GM18502 (cell line): ENCODE results near the gene BBS1.
"Not testable (repeated sequence)": the region's sequence is repeated elsewhere in the genome, so short reads cannot be mapped to it uniquely, and the experiment has no call there.

Source experiments
- ATAC-seq: cut with Tn5 transposase; IDR thresholded peaks from one replicate; pipeline ENCODE4 v1.9.1; 2021; ENCODE audit warnings: mild to moderate bottlenecking; ENCODE audit not compliant: unreplicated experiment, poor library complexity

Gene BBS1

DNA sequence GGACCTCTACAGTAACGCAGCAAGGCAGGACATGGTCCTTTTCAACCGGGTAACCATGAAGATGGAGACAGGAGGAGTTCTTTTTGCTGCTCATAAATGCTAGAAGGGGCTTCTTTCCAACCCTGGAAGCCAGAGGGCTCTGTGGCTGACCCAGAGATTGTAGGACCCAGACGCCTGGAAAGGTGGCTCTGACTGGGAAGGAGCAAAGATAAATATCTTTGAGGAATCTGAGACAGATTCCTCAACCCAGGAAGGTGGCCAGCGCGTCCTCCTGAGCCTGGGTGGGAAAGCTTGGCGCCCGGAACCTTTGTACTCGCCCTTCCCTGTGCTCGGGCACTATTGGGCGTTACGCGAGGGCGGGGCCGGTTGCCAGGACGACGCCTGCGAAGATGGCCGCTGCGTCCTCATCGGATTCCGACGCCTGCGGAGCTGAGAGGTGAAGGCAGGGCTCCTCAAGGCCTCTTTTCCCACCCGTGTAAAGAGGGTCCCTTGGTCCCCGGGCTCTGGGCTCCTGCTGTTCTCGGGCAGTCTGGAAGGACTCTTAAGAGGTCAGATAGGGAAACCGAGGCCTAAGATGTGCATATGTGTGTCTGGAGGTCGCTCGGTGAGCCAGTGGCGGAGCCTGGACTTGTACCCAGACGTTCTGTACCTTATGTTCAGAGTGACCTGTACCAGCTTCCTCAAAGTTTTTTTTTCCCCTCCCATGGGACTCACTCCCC lies at the start of gene BBS1:
TSS of gene BBS1 (plus strand) at position 365 of the 719 bp plus-strand sequence. CDS start at position 390, 25 bp downstream.
- ATAC-seq = peak; percentile 92

DNA sequence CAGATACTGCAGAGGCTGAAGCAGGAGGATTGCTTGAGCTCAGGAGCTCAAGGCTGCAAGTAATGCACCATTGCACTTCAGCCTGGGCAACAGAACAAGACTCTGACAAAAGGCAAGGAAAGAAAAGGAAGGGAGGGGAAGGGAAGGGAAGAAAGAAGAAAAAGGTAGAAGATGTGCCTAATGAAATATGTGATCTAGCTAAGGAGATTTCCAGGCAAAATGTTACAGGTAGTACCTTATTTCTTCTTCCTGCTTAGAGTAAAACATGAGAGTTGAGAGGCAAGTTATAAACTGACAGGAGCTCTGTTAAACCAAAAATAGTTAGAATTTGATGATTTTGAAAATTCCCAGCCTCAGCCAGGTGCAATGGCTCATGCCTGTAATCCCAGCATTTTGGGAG lies 48.4 kb upstream of the BBS1 start:
- no peak for ATAC-seq

DNA sequence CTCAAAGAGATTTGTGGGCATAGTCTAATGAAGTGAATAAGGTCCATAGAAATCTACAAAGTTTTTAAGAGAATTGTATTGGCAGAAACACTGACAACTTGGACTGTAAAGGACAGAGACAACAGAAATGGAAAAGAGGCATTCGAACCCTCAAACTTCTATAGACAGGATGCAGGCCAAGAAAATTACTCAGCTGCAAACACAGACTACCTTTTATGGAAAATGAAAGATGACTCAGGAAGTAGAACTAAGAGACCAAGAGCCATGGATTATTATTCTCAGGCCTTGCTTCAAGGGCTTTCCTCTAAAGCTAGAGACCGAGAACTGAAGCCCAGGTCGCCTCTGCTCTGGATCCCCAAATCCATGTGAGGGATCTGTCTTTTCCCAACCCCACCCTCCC lies 47.5 kb upstream of the BBS1 start:
- no peak for ATAC-seq

DNA sequence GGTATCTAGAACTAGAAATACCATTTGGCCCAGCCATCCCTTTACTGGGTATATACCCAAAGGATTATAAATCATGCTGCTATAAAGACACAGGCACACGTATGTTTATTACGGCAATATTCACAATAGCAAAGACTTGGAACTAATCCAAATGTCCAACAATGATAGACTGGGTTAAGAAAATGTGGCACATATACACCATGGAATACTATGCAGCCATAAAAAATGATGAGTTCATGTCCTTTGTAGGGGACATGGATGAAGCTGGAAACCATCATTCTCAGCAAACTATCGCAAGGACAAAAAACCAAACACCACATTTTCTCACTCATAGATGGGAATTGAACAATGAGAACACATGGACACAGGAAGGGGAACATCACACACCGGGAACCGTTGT lies 46.3 kb upstream of the BBS1 start:
- ATAC-seq = not testable (repeated sequence)

DNA sequence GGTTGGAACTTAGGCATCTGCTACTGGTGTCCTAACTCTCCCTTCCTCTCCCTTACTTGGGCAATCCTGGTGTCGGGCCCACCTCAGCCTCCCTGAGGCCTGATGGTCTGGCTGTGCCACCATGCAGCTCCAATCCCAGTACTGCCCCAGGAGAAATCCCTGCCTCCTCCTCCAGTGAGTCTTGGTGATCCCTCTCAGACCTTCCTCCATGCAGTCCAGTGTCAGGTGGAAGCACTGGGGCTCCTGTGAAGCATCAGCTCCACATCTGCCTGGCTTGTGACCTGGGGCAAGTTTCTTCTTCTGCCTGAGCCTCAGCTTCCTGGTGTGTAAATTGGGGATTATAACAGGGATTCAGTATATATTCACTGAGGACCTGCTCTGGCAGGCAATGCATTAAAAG lies 45.5 kb upstream of the BBS1 start:
- no peak for ATAC-seq

DNA sequence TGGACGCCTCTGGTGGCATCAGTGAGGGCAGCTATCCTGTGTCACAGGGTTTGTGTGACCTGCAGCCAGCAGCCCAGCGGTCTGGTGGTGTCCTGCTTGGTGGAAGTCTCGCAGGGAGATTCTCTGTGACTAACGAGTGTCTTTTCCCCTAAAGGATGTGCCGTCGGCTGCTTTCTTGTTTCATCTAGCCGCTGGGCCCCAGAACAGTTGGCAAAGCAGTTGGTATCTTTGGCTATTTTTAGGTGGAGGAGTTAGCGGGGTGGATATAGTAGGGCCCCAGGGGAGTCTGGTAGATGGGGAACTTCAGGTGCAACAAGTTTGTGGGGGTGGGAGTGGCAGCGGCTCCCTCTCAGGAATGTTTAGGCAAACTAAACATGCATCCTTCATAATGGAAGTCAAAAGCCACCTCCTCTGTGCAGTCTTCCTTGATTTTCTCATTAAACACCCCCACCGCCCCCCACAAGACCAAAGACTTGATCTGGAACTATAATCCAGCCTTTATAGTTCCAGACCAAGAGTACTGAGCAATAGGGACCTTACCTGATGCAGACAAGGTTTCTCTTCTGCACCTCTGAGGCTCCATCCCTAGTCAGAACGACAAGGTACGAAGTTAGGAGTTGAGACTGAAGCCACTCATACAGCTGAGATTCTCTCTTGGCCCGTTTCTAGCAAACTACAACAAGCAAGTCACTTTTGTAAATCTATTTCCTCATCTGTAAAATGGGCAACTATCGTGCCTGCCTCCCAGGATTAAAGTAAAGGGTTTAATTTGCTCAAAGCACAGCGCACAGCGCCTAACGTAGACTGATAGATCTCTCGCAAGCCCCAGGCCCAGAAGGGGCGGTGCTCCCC lies 44.8 kb upstream of the BBS1 start:
- ATAC-seq = no peak

DNA sequence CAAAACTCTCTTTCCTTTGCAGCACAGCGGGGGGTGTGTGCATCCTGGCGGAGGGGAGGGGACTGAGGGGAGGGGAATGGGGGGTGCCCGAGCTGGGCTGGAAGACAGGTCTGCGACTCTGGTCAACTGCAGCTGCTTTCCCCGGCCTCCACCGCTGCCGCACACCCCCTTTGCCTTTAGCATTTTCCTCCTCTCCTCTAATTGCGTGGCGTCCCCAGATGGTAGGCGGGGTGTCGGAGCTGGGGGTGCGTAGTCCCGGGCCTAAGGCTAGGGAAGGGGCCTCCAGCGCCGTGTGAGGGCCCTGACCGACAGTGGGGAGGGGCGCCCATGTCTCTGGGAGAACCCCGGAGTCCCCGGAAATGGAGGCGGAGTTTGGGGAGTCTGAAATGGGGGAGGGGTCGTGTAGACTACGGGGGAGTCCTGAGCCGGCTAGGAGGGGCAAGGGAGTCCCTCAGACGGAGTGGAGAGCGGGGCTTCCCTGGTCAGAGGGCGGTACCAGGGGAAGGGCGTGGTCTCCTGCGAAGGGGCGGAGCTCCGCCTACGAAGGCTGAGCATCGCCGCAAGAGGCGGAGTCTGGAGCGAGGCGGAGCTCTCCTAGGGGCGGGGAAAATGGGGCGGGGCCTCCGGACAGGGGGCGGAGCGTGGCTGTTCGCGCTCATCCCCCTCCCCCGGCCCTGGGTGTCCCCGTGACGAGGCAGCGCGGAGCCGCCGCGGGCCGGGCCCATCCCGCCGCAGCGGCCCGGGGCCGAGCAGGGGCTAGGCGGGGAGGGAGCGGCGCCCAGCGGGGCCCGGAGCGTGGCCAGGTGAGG lies 44.0 kb upstream of the BBS1 start, which contains the start of gene PELI3:
TSS of gene PELI3 (plus strand) at position 681 of the 809 bp plus-strand sequence. CDS start 1,224 bp downstream, outside the sequence.
- ATAC-seq = peak; percentile 84

DNA sequence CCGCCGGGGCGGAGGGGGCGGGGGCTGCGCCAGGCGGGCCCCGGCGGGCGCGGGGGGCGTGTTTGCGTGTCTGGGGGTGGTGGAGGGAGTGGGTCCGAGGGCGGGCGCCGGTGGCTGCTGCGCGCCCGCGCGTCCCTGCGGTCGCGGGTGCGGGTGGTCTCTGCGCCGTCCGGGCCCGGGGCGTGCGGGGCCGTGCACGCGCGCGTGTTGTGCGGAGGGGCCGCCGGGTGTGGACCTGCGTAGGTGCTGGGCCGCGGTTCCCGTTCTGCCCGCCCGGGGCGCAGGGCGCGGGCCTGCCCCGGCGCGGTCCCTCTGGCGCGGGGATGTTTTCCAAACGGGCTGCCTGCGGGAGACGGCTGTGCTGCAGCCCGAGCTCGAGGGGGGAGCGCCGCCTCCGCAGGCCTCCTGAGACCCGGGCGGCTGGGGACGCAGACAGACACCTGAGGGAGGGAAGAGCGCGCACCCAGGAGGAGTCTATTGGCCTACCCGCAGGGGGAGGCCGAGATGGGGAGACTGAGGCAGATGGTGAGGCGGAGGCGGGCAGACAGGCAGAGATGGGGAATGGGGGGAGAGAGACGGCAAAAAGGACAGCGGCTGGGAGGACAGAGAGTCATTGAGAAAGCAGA lies 43.3 kb upstream of the BBS1 start:
- ATAC-seq = peak; percentile 31

DNA sequence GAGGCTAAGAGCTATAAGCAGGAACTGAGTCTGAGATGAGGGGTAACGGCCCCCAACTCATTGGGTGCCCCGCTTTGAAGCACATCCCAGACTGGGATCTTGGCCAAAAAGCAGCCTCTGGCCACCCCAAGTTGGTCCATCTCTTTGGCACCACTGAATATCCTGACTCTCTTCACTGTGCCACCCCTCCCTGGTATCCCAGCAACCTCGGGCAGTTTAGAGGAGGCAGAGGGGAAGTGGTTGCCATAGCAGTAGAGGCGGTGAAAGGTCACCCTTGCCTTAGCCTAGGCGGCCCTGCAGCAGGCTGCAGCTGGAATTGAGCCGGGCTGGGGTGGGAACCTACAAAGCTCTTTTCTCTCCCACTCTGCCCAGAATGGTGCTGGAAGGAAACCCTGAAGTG lies 42.7 kb upstream of the BBS1 start:
- ATAC-seq = no peak

DNA sequence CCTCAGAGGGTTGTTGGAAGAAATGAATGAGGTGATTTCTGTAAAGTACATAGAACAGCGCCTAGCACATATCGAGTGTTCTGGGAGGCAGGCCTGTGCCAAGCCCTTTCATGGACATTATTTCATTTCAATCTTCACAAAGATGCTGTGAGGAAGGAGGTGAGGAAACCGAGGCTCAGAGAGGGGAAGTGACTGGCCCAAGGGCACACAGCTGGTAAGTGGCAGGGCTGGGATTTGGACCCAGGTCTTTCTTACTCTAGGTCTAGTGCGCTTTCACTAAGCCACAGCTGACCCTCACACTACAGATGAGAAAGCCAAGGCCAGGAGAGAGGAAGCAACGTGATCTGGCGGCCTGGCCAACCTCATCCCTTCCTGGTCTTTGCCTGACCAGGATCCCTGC lies 41.7 kb upstream of the BBS1 start:
- ATAC-seq = no peak

DNA sequence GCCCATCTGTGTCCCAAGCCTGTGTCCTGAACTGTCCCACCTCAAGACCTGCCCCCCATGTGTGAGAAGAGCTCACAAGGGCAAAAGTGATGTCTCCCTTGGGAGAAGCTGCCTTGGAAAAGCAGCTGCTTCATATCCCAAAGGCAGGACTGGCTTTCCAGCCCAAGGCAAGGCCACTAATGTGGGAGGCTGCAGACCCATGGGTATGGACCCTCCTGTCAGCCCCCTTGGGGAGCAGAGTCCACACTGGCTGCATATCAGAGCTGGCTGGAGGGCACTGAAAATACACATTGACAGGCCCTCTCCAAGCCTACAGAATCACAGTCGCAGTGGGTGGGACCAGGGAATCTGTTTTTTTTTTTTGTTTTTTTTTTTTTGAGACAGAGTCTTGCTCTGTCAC lies 41.0 kb upstream of the BBS1 start:
- no peak for ATAC-seq

DNA sequence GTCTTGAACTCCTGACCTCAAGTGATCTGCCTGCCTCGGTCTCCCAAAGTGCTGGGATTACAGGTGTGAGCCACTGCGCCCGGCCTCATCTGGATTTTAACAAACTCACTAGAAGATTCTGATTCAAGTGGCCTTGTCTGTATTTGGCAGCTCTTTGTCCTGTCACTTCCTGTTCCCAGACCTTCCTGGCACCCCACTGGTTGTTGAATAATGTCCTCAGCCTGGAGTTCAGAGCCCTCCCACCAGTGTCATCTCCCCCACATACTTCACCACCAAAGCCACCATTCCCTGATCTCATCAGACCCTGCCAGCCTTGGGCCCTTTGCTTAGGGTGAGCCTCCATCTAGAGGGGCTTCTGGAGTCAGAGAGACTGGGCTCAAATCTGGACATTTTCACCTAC lies 40.4 kb upstream of the BBS1 start:
- no peak for ATAC-seq

DNA sequence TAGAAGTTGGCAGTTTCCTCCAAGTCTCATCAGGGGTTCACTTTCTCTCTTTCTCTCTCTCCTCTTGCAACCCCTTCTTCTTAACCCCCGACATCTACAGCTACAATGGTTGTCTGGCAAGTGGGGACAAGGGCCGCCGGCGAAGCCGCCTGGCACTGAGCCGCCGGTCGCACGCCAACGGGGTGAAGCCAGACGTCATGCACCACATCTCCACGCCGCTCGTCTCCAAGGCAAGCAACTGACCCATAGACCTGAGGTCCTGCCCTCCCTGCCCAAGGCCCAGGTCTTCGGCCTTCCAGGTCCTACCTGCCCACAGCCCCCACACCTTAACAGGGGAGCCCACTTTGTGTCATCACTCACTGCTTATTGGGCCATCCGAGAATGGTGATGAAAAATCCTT lies 39.3 kb upstream of the BBS1 start:
- no peak for ATAC-seq

DNA sequence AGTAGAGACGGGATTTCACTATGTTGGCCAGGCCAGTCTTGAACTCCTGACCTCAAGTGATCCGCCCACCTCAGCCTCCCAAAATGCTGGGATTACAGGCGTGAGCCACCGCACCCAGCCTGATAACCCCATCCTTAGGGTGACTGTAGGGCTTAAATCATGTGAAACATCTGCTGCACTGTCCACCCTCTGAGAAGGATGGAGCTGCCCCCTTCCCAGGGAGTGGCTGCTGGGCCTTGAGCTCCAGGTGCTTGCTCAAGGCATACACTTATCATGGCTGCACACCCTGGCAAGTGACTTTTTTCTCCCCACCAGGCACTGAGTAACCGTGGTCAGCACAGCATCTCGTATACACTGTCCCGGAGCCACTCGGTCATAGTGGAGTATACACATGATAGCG lies 38.4 kb upstream of the BBS1 start:
- no peak for ATAC-seq

DNA sequence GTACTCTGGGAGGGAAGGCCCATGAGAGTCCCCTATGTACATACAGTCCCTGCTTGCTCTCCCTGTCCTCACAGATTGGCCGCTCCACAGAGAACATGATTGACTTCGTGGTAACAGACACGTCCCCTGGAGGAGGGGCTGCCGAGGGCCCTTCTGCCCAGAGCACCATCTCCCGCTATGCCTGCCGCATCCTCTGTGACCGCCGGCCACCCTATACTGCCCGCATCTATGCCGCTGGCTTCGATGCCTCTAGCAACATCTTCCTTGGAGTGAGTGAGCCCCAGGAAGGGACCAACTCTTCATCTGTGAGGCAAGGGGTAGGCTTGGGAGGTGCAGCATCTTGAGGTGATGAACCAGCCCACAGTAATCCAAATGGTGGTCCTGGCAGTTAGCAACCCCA lies 37.3 kb upstream of the BBS1 start:
- no peak for ATAC-seq

DNA sequence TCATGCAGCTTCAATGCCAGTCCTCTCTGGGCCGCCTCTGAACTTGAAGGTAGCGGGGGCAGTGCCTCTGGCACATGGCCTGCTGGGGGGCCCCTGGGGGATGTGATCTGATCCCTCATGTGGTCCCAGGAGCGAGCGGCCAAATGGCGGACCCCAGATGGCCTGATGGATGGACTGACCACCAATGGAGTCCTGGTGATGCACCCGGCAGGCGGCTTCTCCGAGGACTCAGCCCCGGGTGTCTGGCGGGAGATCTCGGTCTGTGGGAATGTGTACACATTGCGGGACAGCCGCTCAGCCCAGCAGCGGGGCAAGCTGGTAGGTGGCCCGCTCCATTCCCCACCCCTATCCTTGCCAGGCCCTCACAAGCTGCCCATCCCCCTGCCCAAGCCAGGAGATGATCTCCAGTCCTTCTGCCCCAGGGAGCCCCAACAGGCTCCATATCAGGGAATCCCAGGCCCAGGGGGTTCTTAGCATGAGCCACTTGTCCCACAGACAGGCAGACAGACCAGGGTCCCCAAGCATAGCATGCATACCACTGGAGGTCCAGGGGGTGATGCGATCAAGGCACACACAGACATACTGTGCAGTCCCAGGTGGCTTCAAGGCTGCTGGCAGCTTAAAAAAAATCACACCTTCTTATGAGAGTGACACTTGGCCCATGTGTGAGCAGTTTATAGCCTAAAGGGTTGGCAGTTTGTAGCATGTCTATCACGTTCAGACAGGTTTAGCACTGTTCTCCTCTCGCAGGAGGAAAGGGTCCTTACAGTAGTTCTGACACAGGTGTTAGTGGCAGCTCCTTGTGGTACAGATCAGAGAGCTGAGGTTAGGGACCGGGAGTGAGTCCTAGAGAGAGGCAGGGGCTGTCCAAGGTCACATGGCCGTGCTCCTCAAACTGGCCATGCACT lies 36.6 kb upstream of the BBS1 start:
- ATAC-seq = no peak

DNA sequence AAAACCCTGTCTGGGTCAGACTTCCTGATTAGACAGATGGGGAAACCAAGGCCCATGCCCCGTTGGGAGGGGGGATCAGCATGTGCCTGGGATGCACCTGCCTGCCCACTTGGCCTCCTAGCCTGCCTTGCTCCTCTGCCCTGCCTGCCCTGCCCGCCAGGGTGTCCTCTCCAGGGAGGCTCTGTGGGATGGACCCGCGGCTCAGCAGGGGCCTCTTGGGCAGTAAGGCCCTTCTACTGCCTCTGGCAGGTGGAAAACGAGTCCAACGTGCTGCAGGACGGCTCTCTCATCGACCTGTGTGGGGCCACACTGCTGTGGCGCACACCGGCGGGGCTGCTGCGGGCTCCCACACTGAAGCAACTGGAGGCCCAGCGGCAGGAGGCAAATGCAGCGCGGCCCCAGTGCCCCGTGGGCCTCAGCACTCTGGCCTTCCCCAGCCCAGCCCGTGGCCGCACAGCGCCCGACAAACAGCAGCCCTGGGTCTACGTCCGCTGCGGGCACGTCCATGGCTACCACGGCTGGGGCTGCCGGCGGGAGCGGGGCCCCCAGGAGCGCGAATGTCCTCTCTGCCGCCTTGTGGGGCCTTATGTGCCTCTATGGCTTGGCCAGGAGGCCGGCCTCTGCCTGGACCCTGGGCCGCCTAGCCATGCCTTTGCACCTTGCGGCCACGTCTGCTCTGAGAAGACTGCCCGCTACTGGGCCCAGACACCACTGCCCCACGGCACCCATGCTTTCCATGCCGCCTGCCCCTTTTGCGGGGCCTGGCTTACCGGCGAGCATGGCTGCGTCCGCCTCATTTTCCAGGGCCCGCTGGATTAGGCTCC lies 34.9 kb upstream of the BBS1 start:
- ATAC-seq = no peak

DNA sequence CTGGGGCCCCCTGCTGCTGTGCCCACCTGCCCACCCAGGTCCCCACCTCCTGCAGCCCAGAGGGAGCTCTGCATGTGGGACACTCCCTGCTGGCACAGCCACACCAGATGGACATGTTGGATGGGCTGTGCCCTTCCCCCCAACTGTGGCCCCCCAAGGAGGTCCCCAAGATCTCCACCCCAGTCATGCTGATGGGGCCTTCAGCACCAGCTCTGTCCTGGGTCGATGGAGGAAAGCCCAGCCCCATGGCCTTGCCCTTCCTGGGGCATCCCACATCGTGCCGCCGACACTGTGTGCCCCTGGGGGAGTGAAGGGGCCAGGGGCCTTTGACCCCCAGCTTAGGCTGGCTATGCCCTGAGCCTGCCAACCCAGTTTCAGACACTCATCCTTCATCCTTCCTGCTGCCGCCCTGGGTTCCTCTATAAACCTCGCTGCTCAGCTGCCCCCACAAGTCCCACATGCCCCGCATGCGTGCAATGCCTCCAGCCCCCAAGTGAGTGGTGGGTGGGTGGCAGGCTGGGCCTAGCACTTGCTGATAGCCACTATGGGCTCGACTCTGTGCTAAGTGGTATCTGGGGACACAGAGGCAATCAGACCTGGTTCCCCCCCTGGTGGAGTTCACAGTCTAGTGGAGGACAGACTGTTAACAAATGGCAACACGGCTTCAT lies 34.1 kb upstream of the BBS1 start:
- no peak for ATAC-seq
